ENCODE measurements around the gene MTMR11. TPM values are rescaled to one million over a fixed set of nuclear protein-coding genes. Genes with fewer than 3 reads are reported as not detected.
"Not testable (repeated sequence)": the region's sequence is repeated elsewhere in the genome, so short reads cannot be mapped to it uniquely, and the experiment has no call there.

MTMR11 gene
- total and polyA plus RNA-seq, 9 of the 15 experiments (the other 6 are each of a cell fraction or from before 2014, with no cell fraction given): 0.09 to 1.6 (median 0.51) TPM

DNA sequence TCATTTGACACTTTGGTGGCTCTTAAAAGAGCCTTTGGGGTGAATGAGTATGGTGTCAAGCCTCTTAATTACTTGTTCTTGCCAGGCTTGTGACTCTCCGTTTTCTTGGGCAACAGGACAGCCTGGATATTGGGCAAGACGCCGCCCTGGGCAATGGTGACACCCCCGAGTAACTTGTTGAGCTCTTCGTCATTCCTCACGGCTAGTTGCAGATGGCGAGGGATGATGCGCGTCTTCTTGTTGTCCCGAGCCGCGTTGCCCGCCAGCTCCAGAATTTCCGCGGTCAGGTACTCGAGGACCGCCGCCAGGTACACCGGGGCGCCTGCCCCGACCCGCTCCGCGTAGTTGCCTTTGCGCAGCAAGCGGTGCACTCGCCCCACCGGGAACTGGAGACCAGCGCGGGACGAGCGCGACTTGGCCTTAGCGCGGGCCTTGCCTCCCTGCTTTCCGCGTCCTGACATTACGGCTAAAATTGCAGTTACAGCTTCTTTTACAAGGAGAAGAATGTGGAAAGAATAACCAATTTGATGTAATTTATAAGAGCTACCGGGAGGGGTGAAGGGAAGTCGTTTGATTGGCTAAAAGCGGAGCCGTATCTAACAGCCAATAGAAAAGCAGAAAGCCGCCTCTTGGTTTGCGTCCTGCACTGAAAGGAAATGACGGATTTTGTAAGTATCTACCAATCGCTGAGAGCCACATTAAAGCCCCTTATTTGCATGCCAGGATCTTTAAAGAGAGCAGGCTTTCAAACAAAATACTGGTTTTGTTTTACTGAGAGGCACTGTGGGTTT, 49.0 kb downstream of the MTMR11 start (continued):
- TF ChIP-seq, protein P1, sequence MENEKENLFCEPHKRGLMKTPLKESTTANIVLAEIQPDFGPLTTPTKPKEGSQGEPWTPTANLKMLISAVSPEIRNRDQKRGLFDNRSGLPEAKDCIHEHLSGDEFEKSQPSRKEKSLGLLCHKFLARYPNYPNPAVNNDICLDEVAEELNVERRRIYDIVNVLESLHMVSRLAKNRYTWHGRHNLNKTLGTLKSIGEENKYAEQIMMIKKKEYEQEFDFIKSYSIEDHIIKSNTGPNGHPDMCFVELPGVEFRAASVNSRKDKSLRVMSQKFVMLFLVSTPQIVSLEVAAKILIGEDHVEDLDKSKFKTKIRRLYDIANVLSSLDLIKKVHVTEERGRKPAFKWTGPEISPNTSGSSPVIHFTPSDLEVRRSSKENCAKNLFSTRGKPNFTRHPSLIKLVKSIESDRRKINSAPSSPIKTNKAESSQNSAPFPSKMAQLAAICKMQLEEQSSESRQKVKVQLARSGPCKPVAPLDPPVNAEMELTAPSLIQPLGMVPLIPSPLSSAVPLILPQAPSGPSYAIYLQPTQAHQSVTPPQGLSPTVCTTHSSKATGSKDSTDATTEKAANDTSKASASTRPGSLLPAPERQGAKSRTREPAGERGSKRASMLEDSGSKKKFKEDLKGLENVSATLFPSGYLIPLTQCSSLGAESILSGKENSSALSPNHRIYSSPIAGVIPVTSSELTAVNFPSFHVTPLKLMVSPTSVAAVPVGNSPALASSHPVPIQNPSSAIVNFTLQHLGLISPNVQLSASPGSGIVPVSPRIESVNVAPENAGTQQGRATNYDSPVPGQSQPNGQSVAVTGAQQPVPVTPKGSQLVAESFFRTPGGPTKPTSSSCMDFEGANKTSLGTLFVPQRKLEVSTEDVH (IDR thresholded peaks at IDR 0.05; ENCODE audit: low read depth, partially characterized antibody): peak; percentile 15

DNA sequence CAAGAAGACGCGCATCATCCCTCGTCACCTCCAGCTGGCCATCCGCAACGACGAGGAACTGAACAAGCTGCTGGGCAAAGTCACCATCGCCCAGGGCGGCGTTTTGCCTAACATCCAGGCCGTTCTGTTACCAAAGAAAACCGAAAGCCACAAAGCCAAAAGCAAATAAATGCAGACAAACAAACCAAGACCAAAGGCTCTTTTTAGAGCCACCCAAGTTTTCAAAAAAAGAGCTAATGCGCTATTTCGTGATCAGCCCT, 49.6 kb downstream of the MTMR11 start:
- H2AFZ ChIP-seq (ENCODE audit: low read depth, low read length); H3K9me1 ChIP-seq (ENCODE audit: control insufficient read depth, insufficient read depth, low read length); H3K27me3 ChIP-seq (ENCODE audit: control insufficient read depth in 2 of 2, insufficient read depth in 2 of 2, low read length in 2 of 2); FAIRE-seq; intact Hi-C loops (cut with micrococcal nuclease); DNase-seq (ENCODE audit: extremely low read depth in 1 of 4, low spot score in 3 of 4); H3K9me3 ChIP-seq (replicated peaks; ENCODE audit: control insufficient read depth, insufficient read depth, low read depth, low read length); ATAC-seq; H3K36me3 ChIP-seq (ENCODE audit: control insufficient read depth, insufficient read depth, low read length): not testable (repeated sequence)
- H3K4me3 ChIP-seq: peak overlapping the region; percentile 64
- H4K20me1 ChIP-seq (replicated peaks; ENCODE audit: control insufficient read depth, insufficient read depth, low read length): peaks cover 24% of the 10 kb centered on the region
- BruUV-seq (replicated peaks): TSS peak; percentile 99
- in situ Hi-C loops (cut with MboI): loop anchor here (5.0 kb wide), 1 partner anchor 45 kb away; a partner anchor contains a TSS
- H3K27ac ChIP-seq (ENCODE audit: extremely low read depth, low read depth, low read length): peak overlapping the region; percentile 98
- 0% methylated on average over 4 of the region's 13 CpGs for WGBS (ENCODE audit: insufficient coverage, low coverage, missing lambda C conversion rate)
- POLR2A ChIA-PET: interaction anchor here (0.6 to 5.9 kb wide), 39 partner anchors 10 to 303 kb away, joined by 3 to 71 read pairs (median 7); partner anchors contain the start of genes MTMR11, OTUD7B, SF3B4 and VPS45
- CTCF ChIA-PET (ENCODE audit: low intra/inter-chr PET ratio): interaction anchor here (1.9 kb wide), 1 partner anchor 300 kb away, joined by 8 read pairs; no protein-coding TSS in a partner anchor
- H3K79me2 ChIP-seq (ENCODE audit: control insufficient read depth, insufficient read depth, low read length): peaks cover 45% of the 10 kb centered on the region
- peaks cover 8 to 26% of the 10 kb centered on the region in 2 experiments for H3K4me1 ChIP-seq (replicated peaks in 1 of 2; ENCODE audit: control insufficient read depth in 2 of 2, insufficient read depth in 2 of 2, low read length in 2 of 2)
- H3K4me2 ChIP-seq (ENCODE audit: insufficient read depth, low read length): peak overlapping the region; percentile 99
- peak overlapping the region; percentile 93 to 95 for H3K9ac ChIP-seq (ENCODE audit: insufficient read depth in 1 of 2, low read depth in 2 of 2, low read length in 2 of 2)
- TF ChIP-seq TGIF2 (CRISPR knock-in tag; IDR thresholded peaks at IDR 0.05) (peak; percentile 91; the same call in 1 of the 2 replicates), ZNF263 (CRISPR knock-in tag; IDR thresholded peaks at IDR 0.05; ENCODE audit: borderline replicate concordance) (peak; percentile 6; the same call in 1 of the 2 replicates), ZNF436 (CRISPR knock-in tag; IDR thresholded peaks at IDR 0.05) (peak; percentile 21; the same call in 1 of the 2 replicates), PCBP1 (IDR thresholded peaks at IDR 0.05; ENCODE audit: low read depth, low read length, poor library complexity, severe bottlenecking) (peak; percentile 32), SUPT5H (IDR thresholded peaks at IDR 0.05) (0 out of 2 replicates have a peak, but pooled peaks have one; percentile 76)
- TF ChIP-seq, protein P2, sequence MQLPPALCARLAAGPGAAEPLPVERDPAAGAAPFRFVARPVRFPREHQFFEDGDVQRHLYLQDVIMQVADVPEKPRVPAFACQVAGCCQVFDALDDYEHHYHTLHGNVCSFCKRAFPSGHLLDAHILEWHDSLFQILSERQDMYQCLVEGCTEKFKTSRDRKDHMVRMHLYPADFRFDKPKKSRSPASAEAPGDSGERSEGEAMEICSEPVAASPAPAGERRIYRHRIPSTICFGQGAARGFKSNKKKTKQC (CRISPR knock-in tag; IDR thresholded peaks at IDR 0.05): 0 out of 2 replicates have a peak, but pooled peaks have one; percentile 2
- TF ChIP-seq, protein P3, sequence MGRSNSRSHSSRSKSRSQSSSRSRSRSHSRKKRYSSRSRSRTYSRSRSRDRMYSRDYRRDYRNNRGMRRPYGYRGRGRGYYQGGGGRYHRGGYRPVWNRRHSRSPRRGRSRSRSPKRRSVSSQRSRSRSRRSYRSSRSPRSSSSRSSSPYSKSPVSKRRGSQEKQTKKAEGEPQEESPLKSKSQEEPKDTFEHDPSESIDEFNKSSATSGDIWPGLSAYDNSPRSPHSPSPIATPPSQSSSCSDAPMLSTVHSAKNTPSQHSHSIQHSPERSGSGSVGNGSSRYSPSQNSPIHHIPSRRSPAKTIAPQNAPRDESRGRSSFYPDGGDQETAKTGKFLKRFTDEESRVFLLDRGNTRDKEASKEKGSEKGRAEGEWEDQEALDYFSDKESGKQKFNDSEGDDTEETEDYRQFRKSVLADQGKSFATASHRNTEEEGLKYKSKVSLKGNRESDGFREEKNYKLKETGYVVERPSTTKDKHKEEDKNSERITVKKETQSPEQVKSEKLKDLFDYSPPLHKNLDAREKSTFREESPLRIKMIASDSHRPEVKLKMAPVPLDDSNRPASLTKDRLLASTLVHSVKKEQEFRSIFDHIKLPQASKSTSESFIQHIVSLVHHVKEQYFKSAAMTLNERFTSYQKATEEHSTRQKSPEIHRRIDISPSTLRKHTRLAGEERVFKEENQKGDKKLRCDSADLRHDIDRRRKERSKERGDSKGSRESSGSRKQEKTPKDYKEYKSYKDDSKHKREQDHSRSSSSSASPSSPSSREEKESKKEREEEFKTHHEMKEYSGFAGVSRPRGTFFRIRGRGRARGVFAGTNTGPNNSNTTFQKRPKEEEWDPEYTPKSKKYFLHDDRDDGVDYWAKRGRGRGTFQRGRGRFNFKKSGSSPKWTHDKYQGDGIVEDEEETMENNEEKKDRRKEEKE (IDR thresholded peaks at IDR 0.05; ENCODE audit: borderline replicate concordance in 1 of 2, control insufficient read depth in 1 of 2, low read depth in 2 of 2, low read length in 1 of 2): peak in 1 of 2 experiments; percentile 43; a peak in 1 of 4 replicates
- TF ChIP-seq, protein P4, sequence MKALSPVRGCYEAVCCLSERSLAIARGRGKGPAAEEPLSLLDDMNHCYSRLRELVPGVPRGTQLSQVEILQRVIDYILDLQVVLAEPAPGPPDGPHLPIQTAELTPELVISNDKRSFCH (CRISPR knock-in tag; IDR thresholded peaks at IDR 0.05): not testable (repeated sequence)
- TF ChIP-seq, protein P4 (tag; IDR thresholded peaks at IDR 0.05): peak; percentile 50; the same call in 1 of the 2 replicates

All from K562 (cell line).